T-helper 22 cell (primary cell): ENCODE measurements around the gene H6PD.

Experiments used
- DNase-seq: peaks from one replicate; pipeline ENCODE4 v3.0.0-alpha.2; 2020; ENCODE audit warnings: low read depth

Gene H6PD

DNA sequence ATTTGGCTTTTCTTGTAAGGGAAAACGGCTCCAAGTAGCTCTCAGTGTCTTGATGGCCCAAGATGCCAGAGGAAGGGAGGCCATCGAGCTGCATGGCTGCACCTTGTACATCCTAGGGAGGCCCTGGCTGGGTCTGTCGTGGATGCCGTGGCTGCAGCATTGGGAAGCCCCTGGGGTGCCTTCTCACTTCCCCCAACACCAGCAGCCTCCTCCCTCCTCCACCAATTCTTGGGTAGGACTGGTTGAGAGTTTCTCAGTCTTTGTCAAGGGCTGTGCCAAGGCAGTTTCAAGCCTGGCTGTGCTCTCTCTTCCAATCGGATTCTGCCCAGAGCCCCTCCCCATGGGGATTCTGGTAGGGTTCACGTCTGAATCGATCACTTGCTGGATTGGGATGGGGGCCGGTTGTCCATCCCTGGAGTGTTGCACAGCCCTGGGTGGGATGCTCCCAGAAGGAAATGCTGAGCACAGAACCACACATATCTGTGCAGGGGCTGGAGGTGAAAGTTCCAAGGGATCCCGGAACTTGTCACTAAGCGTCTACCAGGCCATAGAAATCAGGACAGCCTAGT, 44.1 kb downstream of the H6PD start:
- DNase-seq = no peak

DNA sequence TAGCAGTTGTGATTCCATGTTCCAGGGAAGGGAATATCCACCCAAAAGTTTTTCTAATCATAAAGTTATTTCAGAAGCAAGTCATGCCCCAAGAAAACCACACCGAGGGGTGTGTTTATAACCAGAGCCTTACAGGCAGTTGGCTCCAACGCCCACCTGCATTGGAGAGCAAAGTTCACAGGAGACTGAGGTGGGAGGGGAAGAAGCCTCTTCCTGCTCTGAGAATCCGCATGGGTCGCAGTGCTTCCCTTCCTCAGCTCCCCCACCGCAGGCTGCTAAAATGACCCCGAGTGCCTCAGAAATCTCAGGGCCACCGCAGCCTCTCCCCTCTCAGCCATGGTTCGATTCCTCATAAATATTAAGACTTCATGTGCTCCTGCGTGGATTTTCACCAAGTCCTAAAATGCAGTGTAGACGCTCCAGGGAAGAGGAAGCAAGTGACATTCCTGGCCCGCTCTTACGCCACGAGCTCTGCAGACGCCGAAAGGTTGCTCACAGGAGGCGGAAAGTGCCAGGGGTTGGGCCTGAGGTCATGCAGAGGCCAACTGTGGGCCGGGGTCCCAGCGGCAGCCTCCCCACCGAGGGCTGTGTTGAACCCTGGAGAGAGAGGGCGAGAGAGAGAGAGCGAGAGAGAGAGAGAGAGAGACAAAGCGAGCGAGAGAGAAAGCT, 44.7 kb downstream of the H6PD start:
- DNase-seq = no peak

GRCh38 chr1:9280015-9280860, 45.7 kb downstream of the H6PD start:
- no peak for DNase-seq

DNA sequence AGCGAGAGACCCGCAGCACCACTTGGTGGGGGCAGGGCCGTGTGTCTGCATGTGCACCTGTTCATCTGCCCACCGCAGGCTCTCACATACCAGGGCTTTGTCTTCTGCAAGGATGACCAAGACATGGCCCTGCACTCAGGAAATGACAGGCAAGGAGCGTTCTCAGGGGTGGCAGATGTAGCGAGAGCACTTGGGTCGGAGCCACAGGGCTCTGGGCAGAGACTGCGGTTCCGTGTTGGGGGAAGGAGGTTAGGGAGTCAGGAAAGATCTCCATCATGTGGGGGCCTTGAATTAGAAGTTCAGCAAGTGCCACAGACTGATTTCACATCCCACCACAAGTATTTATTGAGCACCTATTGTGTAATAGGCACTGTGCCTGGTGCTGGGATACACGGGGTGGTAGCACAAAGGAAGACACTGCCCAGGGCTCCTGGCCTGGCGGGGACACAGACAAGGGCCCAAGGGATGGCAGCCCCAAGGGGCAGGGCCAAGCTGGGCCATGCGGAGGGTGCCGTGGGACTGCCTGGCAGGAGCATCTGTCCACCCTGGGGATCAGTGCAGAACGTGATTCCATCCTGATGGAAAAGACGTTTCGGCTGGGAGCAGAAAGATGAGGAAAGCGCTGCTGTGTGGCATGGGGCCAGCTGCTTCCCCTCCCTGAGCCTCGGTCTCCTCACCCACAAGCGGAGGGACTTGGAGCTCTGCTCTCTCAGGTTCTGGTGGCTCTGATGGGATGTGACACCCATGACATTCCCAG, 46.7 kb downstream of the H6PD start:
- DNase-seq = no peak

DNA sequence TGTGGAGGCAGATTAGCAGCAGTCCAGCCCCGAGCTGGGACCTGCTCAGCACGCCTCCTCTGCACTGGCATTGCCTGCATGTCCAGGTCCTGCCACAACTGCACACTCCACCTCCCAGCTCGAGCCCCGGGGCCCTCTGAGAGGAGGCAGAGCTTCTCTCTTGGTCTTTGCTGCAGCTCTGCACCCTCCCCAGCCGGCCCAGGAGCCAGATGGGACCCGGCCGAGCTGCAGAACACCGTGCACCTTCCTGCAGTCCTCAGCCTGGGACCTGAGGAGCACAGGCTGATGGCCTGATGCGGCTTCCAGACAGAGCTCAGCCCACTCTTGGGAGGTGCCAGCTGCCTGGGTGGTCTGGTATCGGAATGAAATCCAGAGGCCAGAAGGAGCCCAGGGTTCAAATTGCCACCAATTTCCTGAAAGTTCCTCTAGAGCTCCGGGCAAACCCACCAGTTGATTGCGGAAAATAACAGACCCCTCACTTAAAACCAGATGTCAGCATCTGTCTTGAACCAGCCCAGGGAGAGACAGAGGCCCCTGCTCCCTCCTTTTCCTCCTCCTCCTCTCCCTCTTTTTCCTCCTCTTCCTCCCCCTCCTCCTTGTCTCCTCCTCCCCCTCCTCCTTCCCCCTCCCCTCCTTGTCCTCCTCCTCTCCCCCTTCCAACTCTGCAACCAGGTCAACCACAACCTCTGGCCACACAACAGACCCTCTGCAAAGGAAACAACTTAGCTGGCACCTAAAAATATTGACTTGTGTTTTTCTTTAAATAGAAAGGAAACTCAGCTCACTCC, 47.5 kb downstream of the H6PD start:
- no peak for DNase-seq

DNA sequence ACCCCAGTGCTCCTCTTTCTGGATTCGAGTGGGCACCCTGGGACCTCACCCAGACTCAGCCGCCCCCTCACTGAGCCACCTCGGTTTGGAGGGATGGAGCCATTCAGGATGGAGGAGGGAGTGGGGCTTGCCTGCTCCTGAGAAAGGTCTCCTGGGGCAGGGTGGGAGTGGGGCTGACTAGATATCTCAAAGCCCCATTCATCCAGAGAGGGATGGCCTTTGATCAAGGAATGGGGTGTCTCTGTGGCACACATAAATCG, 48.1 kb downstream of the H6PD start:
- no peak for DNase-seq

DNA sequence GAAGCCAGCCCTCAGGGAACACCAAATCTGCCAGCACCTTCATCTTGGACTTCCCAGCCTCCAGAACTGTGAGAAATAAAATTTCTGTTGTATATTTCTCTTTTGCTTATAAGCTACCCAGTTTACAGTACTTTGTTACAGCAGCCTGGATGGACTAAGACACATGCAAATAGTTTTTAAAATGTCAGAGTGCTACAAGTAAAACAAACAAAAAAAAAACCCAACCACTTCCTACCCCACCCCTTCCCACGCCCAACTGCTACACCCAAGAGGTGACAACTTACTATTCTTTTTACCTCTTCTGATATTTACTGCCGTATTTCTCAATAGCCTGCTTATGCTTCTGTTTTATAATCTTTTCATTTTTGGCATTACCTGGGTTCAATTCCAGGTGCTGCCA, 49.5 kb downstream of the H6PD start:
- DNase-seq = no peak

DNA sequence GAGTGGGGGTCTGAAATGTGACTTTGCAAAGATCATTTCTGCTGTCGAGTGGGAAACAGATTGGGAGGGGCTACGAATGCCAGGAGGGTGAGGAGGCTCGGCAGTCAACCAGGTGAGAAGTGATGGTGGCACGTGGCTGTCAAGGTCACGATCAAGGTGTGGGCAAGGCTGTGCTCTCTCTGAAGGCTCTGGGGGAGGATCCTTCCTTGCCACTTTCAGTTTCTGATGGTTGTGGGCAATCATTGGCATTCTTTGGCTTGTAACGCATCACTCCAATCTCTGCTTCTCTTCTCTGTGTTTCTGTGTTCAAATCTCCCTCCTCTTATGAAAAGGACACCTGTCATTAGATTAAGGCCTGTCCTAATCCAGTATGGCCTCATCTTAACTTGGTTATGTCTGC, 52.0 kb downstream of the H6PD start:
- no peak for DNase-seq

DNA sequence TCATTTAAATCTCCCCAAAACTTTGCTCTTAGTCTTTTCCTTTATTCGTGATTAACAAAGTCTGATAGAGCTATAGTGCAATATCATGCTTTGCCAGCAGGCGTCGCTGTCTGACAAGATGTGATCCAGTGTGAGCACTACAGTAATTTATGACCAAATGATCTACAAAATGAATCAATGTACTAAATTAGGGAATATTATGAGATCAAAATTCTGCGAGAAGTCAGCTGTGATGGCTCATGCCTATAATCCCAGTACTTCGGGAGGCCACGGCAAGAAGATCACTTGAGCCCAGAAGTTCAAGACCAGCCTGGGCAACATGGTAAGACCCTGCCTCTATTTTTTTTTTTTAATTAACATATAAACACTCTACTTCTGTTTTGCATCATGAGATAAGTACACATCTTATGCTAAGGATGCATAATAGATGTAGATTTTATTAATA, 54.5 kb downstream of the H6PD start:
- DNase-seq = peak; percentile 45

DNA sequence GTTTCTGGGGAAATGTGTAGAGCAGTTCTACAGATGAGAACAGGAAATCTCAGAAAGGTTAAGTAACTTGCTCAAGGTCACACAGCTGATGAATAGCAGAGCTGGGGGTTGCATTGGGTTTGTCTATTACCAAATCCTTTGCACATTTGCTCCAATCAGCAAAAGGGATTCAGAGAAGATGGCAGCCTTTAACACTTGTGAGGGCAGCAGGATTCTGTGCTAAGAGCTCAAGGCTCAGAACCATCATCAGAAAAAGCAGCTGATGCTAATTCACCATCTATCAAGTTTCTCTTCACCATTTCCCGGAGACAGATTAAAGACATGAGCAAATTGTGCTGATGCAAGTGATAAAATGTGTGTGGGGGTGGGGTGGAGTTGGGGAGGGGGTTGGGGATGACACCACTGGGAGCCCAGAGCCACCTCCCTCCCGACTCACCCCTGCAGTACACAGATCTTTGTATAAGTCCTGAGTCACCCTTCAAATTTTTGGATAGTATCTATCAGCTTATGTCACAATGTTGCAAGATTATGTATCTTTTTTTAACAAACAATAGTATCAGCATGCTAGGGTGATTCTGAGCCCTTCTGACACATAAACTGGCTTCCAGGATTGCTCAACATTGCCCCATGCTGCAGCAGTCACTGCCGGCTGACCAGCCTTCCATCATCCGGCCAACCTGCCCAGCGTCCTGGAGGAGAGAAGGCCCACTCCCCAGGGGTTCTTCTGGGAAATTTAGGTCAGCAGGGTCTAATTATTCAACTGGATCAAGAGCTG, 55.3 kb downstream of the H6PD start:
- DNase-seq = no peak

GRCh38 chr1:9291914-9292360, 57.4 kb downstream of the H6PD start:
- DNase-seq = no peak

- peak; percentile 55 for DNase-seq
Measured at GRCh38 chr1:9292361-9293240, 58.0 kb downstream of the H6PD start, which contains the start of gene SPSB1. TSS of gene SPSB1 (plus strand) at chr1:9292894. CDS start at chr1:9355892, 62,998 bp downstream.

DNA sequence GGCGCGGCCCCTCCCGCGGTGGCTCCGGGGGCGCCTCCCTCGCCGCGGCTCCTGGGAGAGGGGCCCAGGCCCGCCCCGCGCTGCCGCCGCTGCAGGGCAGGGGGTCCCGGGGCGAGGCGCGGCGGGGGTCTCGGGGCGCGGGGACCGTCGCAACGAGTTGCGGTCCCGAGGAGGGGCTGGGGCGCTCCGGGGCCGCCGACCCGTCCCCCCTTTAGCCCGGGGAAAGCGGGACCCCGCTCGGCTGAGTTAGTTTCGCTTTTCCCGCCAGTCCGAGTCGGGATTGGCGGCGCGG, 58.6 kb downstream of the H6PD start:
- DNase-seq = no peak

DNA sequence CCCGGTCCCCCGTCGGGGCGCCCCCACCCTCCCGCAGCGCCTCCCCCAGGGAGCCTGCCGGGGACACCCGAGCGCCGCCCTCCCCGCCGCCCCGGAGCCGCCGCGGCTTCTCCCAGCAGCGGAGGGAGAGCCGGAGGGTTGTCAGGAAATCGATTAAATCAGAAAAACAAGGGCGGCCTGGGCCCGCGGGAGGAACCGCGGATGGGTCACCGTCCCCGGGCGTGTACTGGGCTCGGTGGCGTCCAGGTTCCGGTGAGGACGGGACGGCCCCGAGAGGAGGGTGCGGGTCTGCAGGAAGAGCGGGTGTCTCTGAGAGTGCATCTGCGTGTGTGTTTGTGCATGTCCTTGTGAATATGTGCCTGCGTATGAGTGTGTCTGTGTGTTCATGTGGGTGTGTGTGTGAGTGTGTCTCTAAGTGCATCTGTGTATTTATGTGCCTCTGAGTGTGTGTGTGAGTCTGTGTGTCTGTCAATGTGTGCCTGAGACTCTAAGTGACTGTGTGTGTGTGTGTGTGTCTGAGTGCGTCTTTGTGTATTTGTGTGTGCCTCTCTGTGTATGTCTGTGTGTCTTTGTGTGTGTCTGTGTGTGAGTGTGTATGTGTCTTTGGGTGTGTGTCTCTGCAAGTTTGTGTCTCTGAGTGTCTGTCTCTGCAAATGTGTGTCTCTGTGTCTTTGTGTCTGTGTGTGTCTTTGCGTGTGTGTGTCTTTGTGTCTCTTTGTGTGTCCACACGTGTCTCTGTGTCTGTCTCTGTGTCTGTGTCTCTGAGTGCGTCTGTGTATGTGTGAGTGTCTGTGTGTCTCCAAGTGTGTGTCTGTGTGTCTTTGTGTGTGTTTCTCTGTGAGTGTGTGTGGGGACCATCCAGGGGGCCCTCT, 59.2 kb downstream of the H6PD start:
- peak; percentile 31 for DNase-seq

GRCh38 chr1:9294405-9294773, 59.8 kb downstream of the H6PD start:
- no peak for DNase-seq

DNA sequence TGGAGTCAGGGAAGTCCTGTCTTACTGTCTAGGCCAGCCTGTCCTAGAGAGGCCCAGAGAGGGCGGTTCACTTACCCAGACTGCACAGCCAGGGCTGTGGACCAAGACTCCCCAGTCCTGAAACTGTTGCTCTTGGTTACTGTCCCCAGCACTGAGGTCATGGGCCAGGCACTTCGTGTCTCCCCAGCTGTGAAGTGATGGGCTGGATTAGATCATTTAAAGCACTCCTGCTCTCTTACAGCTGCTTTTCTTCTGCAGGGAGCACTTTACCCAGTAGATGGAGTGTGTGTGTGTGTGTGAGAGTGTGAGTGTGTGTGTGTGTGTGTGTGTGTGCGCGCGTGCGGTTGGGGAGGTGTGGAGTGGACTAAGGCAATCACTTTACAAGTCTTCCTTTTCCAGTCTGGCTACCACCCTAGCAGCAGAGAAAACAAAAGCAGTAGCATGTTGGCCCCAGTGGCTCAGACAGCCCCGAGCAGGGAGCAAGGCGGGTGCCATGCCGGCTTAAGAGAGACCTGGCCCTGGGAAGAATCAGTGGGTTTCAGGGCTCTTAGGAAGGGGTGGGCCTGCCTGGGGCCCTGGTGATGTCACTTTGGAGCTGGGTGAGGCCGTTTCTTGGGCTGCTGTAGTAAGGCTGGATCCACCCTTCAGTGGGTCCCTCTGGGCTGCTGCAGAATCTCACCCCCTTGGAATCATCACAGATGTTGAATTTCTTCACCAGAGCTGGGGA, 60.5 kb downstream of the H6PD start:
- no peak for DNase-seq

DNA sequence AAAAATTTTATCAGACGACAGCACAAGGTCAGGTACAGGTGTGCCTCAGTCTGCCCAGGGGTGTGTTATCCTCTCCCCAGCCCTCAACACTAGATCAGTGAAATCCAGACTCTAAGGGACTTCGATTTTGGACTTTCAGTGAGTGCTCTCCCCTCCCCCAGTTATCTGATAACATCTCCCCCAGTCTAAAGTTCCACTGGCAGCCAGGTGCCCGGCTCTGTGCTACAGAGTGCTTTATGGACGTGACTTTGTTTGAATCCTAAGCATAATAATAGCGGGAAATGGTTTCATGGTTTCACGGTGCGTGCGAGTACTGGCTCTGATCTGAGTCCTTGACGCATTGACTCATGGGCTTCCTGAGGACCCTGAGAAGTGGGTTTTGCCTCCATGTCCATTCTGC, 61.3 kb downstream of the H6PD start:
- DNase-seq = no peak

GRCh38 chr1:9296850-9297249, 62.3 kb downstream of the H6PD start:
- no peak for DNase-seq

- no peak for DNase-seq
Measured at GRCh38 chr1:9297831-9298230, 63.3 kb downstream of the H6PD start.
